GM19438 (cell line): Measurements from ENCODE around the gene ILF3.

Experiments
- ATAC-seq: cut with Tn5 transposase; IDR thresholded peaks from one replicate; pipeline ENCODE4 v1.9.1; 2021; ENCODE audit warnings: low read depth; ENCODE audit not compliant: unreplicated experiment

The ILF3 gene

DNA sequence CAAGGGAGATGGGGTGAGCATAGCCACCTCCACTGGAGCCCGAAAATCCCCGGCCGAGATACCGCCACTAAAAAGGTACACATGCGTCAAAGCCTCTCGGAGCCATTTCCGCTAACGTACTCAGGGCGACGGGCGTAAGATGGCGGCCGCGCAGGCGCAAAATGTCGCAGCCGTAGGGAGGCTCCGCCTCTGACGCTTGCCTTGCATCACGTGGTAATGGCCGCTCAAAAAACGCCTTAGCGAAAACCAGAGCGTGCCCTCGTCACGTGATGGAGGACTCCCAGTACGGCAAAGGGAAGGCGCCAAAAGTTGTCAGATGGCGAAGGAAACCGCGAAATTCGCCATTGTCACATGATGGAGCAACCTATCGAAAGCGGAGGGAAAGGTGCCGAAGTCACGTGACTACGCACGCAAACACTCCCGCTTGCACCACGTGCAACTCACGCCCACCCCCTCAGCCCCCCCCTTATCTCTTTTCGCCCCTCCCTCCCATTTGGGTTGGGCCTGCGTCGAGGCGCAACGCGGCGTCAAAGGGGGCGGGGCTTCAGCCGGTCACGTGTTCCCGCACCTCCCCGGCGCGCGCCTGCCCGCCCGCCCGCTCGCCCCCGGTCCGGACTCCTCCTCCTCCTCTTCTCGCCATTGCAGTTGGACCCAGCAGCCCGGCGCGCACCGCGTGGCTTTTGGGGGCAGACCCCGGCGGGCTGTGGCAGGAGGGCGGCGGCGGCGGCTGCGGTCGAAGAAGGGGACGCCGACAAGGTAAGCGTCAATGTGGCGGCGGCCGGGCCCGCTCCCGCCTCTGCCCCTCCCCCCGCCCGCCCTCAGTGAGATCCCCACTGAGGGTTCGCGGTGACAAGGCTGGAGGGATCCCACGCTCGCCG lies at the start of gene ILF3:
ILF3 (plus strand) TSS at position 615 of the 878 bp plus-strand sequence. CDS start 16,260 bp downstream, outside the sequence.
- peak; percentile 65 for ATAC-seq

DNA sequence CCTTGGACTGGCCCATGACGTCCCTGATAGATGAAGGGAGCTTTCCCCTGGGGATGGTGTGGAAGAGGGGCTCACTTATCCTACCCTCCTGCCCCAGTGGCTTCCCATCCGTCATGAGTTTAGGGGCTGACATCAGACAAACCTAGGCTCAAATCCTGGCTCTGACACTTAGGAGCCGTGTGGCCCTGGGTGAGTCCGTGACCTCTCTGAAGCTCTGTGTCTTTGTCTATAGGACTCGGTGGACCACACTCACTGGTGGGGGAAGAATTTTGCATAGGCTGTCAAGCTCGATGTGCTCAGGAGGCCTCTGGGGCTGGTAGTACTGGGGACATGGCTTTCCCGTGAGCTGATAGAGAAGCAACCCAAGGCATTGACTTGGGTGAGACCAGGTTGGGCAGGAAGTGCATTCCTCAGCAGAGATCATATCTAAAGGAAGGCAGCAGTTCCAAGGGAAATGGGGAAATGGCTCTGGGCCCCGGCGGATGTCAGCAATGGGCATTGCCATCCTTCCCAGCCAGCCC lies 49.6 kb upstream of the ILF3 start:
- no peak for ATAC-seq

DNA sequence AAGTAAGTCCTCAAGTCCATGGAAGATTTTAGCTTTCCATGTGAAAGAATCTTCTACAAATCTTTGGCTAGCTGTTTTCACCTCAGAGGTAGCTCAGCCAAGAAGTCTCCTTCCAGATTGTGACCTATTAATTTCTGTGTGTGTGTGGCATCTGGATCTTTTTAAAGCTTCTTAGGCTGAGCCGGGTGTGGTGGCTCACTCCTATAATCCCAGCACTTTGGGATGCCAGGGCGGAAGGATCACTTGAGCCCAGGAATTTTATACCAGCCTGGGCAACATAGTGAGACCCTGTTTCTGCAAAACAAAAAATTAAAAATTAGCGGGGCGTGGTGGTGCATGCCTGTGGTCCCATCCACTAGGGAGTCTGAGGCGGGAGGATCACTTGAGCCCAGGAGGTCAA lies 42.2 kb upstream of the ILF3 start:
- ATAC-seq = no peak

GRCh38 chr19:10612499-10613119 lies 41.5 kb upstream of the ILF3 start:
- ATAC-seq = no peak

DNA sequence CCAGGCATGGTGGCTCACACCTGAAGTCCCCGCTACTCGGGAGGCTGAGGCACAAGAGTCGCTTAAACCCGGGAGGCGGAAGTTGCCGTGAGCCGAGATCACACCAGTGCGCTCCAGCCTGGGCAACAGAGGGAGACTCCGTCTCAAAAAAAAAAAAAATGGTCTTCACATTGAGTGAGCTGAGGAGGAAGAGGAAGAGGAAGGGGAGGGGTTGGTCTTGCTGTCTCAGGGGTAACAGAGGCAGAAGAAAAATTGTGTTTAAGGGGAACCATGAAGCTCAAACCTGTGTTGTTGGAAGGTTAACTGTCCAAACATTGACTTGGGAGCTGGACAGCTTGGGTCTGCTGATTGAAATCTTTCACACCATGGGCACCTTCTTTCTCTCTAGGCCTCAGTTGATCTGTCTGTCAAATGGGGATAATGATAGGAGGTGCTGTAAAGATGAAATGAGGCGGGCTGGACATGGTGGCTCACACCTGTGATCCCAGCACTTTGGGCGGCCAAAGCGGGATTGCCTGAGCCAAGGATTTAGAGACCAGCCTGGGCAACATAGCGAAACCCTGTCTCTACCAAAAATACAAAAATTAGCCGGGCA lies 38.6 kb upstream of the ILF3 start:
- no peak for ATAC-seq

DNA sequence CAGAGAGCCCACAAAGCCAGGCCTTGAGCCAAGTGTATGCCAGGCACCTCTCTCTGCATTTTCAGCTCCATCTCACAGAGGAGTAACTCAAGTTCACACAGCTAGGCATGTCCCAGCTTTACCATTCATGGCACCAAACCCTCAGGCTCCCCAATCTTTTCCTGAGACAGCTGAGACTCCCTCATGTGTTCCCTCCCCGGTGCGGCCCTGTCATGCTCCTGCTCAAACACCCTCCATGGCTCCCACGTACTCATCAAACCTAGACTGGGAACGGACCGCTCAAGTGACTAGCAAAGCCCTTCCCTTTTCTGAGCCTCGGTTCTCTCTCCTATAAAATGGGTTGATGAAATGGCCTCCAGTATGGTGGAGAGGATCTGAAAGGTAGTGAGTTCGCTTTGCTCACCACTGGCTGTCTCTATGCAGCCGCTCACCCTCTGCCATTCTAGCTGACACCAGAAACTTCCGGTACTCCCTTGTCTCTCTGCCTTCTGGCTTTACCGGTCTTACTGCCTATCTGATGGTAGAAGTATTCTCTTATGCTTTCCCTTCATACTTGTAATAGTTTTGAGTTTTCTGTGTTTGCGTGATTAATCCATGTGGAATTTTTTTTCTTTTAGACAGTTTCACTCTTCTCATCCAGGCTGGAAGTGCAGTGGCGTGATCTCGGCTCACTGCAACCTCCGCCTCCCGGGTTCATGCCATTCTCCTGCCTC lies 36.6 kb upstream of the ILF3 start:
- ATAC-seq = no peak

GRCh38 chr19:10618846-10619245 lies 35.3 kb upstream of the ILF3 start:
- no peak for ATAC-seq

DNA sequence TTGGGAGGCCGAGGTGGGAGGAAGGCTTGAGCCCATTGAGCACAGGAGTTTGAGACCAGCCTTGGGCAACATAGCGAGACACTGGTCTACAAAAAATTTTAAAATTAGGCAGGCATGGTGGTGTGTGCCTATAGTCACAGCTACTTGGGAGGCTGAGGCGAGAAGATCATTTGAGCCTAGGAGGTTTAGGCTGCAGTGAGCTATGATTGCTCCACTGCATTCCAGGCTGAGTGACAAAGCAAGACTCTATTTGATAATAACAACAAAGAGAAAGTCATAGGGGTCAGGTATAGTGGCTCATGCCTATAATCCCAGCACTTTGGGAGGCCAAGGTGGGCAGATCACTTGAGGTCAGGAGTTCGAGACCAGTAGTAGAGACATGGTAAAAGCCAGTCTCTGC lies 33.4 kb upstream of the ILF3 start:
- ATAC-seq = no peak

DNA sequence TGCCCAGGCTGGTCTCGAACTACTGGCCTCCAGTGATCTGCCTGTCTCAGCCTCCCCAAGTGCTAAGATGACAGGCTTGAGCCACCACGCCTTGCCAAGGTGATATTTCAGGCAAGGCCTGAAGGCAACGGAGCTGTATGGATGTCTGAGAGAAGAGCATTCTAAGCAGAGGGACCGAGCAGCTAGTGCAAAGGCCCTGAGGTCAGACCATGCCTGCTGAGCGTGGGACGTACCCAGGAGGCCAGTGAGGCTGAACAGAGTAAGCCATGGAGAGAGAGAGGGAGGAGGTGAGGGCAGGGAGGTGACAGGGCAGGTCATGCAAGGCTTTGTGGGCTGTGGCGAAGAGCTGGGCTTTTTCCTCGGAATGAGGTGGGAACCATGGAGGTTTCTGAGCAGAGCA lies 32.2 kb upstream of the ILF3 start:
- no peak for ATAC-seq

GRCh38 chr19:10624585-10624984 lies 29.6 kb upstream of the ILF3 start:
- no peak for ATAC-seq

DNA sequence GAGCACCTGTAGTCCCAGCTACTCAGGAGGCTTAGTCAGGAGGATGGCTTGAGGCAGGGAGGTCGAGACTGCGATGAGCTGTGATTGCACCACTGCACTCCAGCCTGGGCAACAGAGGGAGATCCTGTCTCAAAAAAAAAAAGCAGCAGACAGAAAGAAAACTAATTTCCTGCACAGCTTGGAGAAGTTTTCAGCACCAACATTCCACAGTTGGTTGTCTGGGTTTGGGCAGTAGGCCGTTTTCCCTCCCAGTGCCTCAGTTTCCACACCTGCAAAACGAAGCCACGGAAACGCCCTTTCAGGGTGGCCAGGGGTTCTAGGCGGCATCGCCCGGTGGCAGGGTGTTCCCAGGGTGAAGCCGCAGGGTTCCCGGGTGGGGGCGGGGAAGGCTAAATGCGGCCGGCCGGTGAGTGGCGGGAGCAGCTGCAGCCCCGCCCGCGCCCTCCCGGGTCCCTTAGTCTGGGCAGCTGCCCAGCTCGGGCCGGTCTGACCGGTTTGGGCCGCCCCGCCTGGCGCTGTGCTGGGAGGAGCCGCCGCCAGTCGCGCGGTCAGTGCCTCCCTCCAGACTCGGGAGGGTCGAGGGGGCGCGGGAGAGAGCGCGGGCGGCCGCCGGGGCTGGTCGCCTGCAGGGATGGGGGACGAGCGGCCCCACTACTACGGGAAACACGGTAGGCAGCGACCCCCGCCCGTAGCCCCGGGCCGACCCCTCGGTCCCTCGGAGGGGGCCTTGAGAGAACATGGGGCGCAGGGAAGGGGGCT lies 29.0 kb upstream of the ILF3 start, which contains the start of gene SLC44A2:
SLC44A2 (plus strand) TSS at position 551 of the 759 bp plus-strand sequence; CDS start at position 632, 81 bp downstream.
- no peak for ATAC-seq

GRCh38 chr19:10625762-10626138 lies 28.4 kb upstream of the ILF3 start:
- ATAC-seq = no peak

GRCh38 chr19:10631874-10632273 lies 22.3 kb upstream of the ILF3 start:
- ATAC-seq = no peak

DNA sequence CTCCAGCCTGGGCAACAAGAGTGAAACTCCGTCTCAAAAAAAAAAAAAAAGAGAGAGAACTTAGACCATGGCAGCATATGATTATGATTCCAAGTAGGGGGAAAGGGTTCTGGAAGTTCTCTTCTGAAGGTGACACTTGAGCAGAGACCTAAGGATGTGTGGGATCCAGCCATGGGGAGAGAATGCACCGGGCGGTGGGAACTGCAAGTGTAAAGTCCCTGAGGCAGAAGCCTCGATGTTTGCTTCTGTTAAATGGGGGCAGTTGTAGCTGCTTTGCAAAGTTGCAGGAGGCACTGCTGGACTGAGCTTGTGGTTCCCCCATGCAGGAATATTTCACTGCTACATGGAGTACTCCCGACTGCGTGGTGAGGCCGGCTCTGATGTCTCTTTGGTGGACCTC lies 19.7 kb upstream of the ILF3 start:
- no peak for ATAC-seq

DNA sequence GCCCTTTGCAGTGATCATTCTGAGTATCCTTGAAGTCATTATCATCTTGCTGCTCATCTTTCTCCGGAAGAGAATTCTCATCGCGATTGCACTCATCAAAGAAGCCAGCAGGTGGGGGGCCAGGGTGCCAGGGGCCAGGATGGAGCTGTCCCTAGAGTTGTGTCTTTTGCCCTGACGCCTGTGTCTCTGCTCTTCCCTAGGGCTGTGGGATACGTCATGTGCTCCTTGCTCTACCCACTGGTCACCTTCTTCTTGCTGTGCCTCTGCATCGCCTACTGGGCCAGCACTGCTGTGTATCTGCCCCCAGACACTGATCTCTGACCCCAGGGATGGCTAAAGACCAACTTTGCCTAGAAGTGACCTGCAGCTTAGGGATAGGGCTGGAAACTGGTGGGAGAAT lies 19.2 kb upstream of the ILF3 start:
- no peak for ATAC-seq

- ATAC-seq = no peak
These were observed 17.7 kb upstream of the ILF3 start for GRCh38 chr19:10636304-10636972.

DNA sequence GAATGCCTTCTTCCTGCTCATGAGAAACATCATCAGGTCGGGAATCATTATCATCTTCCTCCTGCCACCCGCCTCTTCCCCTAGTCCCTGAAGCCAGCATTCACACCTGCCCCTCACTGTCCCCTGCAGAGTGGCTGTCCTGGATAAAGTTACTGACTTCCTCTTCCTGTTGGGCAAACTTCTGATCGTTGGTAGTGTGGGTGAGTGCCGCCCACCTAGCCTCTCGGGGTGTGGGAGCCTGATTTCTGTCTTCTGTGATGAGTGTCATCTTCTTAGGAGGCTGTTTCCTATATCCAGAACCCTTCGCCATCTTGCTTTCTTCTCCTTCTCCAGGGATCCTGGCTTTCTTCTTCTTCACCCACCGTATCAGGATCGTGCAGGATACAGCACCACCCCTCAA lies 16.3 kb upstream of the ILF3 start:
- ATAC-seq = no peak

DNA sequence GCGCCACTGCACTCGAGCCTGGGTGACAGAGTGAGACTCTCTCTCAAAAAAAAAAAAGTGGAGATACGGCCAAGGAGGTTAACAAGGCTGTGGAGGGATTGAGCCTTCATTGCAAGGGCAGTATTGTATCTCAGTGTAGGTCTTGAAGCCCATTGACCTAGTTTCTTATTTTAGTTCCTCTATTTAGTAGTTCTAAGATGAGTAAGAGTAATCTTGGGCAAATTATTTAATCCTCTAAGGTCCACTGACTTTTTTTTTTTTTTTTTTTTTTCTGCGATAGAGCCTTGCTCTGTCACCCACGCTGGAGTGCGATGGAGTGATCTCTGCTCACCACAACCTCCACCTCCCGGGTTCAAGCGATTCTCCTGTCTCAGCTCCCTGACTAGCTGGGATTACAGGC lies 14.3 kb upstream of the ILF3 start:
- no peak for ATAC-seq

DNA sequence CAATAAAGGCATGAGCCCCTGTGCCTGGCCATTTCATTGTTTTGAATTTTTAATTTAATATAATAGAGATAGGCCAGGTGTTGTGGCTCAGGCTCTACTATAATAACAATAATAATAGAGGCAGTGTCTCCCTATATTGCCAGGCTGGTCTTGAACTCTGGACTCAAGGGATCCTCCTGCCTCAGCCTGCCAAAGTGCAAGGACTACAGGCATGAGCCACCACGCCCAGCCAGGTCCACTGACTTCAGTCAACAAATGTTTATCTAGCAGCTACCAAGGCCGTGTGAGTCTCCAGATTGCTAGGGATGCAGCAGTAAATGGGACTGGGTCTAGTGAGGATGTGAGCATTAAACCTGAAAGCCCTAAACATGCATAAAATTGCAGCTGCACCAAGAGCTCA lies 13.8 kb upstream of the ILF3 start:
- no peak for ATAC-seq

- ATAC-seq = no peak
These were observed 12.9 kb upstream of the ILF3 start for GRCh38 chr19:10641248-10641647.
